VCaP (cell line): ENCODE data around the gene CEP55.

ENCODE experiments used
- H3K27ac ChIP-seq: fragments of 450-650 bp; 2 replicates; pipeline ENCODE4 v1.5.1; 2017
- TF ChIP-seq, protein P1 (sequence below): fragments of 450-650 bp; conservative IDR thresholded peaks from 2 replicates; pipeline ENCODE4 v1.5.1; 2017; ENCODE audit warnings: mild to moderate bottlenecking, moderate library complexity

The CEP55 gene

DNA sequence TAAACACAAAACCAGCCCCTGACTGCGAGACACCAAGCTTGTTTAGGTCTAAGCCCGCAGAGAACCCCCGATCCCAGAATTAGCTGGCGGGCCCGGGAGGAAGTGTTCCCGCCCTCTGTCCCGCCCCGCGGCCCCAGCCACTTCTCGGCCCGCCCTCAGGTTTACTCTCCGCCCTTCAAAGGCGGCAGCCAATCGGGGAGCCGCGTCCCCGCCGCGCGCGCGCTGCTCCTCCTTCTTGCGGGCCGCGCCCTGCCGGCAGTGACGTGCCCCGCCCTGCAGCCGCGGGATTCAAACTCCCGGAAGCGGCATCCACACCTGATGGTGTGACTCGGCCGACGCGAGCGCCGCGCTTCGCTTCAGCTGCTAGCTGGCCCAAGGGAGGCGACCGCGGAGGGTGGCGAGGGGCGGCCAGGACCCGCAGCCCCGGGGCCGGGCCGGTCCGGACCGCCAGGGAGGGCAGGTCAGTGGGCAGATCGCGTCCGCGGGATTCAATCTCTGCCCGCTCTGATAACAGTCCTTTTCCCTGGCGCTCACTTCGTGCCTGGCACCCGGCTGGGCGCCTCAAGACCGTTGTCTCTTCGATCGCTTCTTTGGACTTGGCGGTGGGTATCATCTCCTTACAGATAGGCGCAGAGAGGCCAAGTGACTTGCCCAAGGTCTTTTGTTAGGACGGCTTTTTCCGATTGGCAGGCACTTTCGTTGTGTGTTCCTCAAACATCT is at the start of gene CEP55:
Gene CEP55 (plus strand): TSS at position 291 of the 720 bp plus-strand sequence. CDS start 3,440 bp downstream, outside the sequence.
- peak within 1 kb of the TSS; percentile 40; the same call in 1 of the 2 replicates for H3K27ac ChIP-seq

GRCh38 chr10:93447019-93447418 is 49.4 kb upstream of the CEP55 start:
- peak overlapping the region; percentile 83 for H3K27ac ChIP-seq

More for the DNA sequence above, at the start of gene CEP55:
- TF ChIP-seq, protein P1, sequence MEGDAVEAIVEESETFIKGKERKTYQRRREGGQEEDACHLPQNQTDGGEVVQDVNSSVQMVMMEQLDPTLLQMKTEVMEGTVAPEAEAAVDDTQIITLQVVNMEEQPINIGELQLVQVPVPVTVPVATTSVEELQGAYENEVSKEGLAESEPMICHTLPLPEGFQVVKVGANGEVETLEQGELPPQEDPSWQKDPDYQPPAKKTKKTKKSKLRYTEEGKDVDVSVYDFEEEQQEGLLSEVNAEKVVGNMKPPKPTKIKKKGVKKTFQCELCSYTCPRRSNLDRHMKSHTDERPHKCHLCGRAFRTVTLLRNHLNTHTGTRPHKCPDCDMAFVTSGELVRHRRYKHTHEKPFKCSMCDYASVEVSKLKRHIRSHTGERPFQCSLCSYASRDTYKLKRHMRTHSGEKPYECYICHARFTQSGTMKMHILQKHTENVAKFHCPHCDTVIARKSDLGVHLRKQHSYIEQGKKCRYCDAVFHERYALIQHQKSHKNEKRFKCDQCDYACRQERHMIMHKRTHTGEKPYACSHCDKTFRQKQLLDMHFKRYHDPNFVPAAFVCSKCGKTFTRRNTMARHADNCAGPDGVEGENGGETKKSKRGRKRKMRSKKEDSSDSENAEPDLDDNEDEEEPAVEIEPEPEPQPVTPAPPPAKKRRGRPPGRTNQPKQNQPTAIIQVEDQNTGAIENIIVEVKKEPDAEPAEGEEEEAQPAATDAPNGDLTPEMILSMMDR = no peak

GRCh38 chr10:93447970-93448369 is 48.4 kb upstream of the CEP55 start:
- TF ChIP-seq, protein P1 = no peak
- no peak overlapping the region; the same call in 1 of the 2 replicates for H3K27ac ChIP-seq

More at GRCh38 chr10:93447019-93447418, 49.4 kb upstream of the CEP55 start:
- TF ChIP-seq, protein P1 = no peak

GRCh38 chr10:93451244-93451947 is 45.0 kb upstream of the CEP55 start:
- TF ChIP-seq, protein P1 = no peak
- no peak overlapping the region for H3K27ac ChIP-seq

DNA sequence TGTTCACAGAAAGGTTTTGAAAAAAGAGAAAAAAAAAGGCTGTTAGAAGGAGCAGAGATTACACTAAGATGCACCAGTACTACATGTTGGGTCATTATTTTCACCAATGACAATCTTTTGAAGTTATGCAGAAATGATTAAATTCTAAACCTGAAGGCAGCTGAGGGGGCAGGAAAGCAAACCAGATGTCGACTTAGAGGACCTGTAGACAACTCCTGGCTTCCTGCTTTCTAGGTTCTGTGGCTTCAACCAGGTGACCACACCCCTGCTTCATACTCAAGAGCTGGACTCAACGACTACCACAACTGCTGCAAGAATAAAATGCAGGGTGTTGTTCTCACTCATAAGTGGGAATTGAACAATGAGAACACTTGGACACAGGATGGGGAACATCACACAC is 44.3 kb upstream of the CEP55 start:
- TF ChIP-seq, protein P1 = no peak
- no peak overlapping the region for H3K27ac ChIP-seq

DNA sequence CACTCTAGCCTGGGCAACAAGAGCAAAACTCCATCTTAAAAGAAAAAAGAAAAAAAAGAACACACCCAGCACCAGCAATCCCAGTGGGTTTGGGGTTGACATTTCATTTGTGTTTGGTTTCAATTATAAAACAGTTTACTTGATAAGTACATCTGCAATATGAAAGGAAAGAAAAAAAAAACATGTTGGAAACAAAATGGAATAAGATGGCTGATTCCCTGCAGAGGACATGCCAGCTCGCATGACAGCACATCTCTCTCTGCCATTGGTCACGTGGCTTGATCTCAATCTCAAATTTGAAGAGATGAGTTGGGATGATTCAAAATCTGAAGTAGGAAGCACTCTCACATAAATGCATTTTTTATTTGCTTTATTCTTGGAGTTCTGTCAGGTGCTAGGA is 42.3 kb upstream of the CEP55 start:
- H3K27ac ChIP-seq = no peak overlapping the region
- TF ChIP-seq, protein P1 = no peak

DNA sequence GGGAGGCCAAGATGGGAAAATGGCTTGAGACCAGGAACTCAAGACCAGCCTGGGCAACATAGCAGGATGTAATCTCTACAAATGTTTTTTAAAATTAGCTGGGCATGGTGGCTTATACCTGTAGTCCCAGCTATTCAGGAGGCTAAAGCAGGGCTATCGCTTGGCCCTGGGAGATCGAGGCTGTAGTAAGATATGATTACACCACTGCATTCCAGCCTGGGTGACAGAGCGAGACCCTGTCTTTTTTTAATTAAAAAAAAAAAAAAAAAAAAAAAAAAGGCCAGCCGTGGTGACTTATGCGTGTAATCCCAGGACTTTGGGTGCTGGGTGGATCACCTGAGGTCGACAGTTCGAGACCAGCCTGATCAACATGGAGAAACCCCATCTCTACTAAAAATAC is 41.7 kb upstream of the CEP55 start:
- no peak overlapping the region for H3K27ac ChIP-seq
- TF ChIP-seq, protein P1 = no peak
